AG20443 (cell line): ENCODE data around the gene DUSP23.

ENCODE experiments used
- DNase-seq: peaks from one replicate; pipeline ENCODE4 v3.0.0; 2012; ENCODE audit warnings: low spot score, mixed read lengths

DUSP23 gene

DNA sequence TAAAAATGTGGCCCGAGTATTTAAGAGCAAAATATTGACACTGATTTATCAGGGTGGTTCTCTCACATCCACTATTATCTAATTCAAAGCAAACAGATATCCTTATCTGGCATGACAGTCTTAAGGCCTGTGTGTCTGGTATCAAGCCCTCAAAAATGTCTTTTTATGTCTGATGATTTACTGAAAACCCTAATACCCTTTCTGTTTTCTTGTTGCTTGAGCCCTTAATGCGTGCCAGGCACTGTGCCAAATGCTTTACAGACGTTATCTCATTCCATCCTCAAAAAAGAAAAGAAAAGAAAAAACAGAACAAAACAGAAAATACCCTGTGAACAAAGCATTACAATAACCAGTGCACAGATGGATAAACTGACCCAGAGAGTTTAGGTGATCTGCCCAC, 5.7 kb downstream of the DUSP23 start:
- no peak for DNase-seq

DNA sequence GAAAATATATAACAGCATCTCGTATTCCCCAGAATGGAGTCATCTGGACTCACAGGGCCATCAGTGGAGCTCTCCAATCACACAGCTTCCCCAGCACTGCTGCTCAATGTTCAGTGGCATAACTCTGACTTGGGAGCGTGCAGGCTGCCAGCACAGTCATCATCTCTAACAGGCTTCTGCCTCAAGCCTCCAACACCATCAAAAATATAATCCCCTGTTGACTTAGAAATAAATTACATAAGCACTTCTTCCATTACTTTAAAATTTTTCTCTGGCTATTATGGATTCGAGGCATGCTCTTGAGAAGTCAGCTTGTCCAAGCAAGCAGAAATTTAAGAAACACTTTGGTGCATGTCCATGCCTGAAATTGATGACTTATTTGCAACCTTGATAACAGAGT, 6.2 kb downstream of the DUSP23 start:
- DNase-seq: peak; percentile 68

GRCh38 chr1:159790237-159790917, 9.6 kb downstream of the DUSP23 start:
- DNase-seq: peak; percentile 47

- DNase-seq: no peak
Observed at GRCh38 chr1:159791031-159791430, 10.3 kb downstream of the DUSP23 start.

DNA sequence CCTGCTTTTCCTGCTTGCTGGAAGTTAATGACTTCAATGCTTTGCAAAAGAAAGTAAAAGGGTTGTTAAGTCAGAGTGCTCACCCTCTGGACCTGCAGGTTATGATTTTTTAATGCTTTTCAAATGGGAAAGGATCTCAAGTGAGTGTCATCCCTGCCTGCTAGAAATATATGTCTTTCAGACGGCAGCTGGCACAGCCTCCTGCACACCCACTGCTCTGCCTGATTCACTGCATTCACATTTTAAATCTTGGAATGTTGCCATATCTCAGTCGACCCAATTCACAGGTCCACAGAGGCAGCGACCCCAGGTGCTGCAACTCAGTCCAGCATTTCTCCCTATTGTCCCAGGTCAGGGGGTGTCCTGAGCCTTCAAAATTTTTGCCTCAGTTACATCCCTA, 10.7 kb downstream of the DUSP23 start:
- DNase-seq: no peak

- DNase-seq: no peak
Observed at GRCh38 chr1:159795534-159795933, 14.8 kb downstream of the DUSP23 start.

GRCh38 chr1:159798893-159799292, 18.1 kb downstream of the DUSP23 start:
- DNase-seq: peak; percentile 86

- no peak for DNase-seq
Observed at GRCh38 chr1:159799446-159799985, 18.8 kb downstream of the DUSP23 start.

DNA sequence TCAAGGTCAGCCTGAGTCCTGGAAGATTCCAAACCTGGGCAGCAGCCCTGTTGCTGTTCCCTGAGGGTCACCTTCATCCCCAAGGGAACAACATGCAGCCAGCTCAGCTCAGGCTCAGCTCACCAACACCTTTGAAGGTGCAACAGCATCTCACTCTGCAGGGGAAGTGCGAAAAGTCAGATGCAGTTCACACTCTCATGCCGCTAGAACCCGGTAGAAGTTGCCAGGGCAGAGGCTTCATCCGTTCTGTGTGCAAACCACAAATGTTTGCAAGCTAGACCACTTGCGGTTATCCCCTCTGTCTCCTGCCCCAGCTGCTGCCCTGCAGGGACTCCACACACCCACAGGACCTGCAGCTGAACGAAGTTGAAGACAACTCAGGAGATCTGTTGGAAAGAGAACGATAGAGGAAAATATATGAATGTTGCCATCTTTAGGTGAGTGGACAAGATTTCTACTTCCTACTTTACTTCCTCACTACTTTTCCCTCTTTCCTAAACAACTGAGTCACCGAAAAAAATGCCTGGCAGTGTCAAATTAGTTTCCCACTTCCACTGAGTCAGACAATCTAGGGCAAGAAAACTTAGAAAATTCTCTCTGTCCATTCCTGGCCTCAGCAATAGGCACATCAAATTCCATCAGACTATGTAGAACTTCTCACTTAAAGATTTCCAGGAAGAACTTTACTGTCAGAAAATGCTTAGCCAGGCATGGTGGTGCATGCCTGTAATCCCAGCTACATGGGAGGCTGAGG, 19.6 kb downstream of the DUSP23 start:
- no peak for DNase-seq

DNA sequence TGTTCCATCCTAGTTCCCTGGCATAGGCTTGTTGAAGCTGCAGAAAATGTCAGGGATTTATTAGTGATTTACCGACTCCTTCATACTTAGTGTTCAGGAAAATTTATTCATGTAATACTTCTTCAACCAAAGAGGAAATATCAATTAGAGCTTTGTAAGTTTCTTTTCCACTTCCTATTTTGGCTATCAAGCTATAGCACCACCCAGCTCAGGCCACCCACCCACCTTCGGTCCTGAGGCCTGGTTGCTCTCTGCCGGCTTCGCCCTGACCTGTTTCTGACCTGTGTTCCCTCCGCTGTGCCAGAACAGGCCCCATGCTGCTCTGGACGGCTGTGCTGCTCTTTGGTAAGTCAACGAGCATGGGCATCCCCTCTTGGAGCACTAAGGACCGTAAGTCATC, 21.3 kb downstream of the DUSP23 start, which contains the start of gene FCRL6:
Gene FCRL6 (plus strand): TSS at position 250 of the 400 bp plus-strand sequence. CDS start 65 bp downstream, at position 315.
- no peak for DNase-seq

DNA sequence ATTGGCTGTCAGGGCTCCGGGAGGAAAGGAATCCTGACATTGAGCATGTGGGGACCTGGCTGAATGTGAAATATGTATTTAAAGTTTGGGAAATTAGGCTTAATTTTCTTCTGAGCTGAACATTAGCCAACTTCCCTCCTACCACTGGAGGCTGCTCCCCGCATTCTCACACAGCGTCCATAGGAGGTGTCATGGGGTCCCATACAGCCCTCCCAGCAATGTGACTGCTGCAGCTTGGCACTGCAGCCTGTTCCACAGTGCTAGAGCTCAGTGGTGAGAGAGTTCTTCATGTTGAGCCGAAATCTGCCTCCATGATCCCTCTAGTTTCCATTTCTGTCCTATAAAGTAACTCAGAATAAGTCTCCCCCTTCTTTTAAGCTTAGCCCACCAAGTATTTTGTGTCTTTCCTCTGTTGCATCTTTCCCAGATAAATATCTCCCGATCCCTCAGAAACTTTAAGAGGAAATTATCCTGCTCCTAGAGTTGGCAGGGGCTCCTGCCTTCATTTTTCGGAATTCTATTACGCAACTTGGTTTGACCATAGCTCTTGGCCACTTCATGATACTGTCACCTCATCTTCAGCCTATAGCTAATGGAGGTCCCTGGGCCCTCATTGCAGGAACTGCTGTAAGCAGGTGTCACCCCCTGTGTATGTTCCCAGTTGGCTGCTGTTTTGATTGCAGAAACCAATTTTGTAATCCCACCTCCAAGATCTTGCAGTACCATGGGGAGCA, 23.4 kb downstream of the DUSP23 start:
- no peak for DNase-seq

DNA sequence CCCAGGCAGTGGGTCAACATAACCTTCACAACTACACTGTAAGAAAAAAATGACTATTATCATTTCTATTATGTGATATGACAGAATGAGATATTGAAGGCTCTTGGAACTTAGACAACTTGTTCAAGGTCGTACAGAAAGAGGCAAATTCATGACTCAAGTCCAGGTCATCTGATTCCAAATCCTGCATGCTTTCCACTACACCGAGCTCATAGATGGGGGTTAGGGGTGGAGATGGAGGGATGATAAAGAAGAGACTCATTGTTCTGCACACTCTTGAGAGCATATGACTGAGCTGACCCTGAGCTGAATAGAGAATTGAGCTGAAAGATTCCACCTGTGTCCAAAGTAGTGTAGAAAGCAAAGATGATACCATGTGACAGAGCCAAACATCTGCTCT, 24.2 kb downstream of the DUSP23 start:
- DNase-seq: no peak

- DNase-seq: no peak
Observed at GRCh38 chr1:159815926-159816325, 35.2 kb downstream of the DUSP23 start.

DNA sequence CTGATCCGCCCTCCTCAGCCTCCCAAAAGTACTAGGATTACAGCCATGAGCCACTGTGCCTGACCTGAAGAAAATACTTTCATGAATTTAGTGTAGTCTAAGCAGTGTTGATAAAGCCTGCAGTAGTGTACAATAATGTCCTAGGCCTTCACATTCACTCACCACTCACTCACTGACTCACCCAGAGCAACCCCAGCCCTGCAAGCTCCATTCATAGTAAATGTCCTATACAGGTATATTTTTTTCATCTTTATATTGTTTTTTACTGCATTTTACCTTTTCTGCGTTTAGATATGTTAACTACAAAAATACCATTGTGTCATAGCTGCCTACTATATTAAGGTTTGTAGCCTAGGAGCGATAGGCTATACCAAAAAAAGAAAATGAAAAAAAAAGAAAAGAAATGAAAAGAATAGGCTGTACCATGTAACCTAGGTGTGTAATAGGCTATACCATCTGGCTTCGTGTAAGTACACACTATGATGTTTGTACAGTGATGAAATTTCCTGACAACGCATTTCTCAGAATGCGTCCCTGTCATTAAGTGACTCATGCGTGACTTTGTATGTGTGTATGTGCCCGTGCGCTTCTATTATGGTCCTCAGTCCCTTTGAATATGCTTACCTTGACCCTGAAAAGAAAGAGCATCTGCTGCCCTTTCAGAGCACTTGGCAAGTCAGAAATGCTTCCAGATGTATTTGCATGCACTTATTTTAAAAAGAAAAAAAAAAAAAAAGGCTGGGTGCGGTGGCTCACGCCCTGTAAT, 36.7 kb downstream of the DUSP23 start:
- no peak for DNase-seq

- DNase-seq: peak; percentile 70
Observed at GRCh38 chr1:159821171-159821867, 40.6 kb downstream of the DUSP23 start.

- no peak for DNase-seq
Observed at GRCh38 chr1:159823406-159823805, 42.6 kb downstream of the DUSP23 start.

DNA sequence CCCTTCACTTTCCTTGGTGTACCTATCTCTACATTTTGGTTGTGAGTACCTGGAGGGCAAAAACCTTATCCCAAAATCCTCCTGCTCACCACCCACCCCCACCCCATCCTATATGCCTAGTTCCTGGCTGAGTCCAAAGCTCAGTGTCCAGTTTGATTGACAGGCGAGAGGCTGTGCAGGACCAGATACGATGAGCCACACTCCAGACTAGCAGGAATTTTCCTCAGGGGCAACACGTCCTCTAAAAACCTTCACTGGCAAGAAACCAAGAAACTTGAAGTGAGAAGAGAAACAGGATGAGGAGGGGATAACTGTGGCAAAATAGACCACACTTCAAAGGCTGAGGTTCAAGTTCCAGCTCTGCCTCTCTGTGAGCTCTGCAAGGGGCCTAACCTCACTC, 44.8 kb downstream of the DUSP23 start:
- DNase-seq: no peak

DNA sequence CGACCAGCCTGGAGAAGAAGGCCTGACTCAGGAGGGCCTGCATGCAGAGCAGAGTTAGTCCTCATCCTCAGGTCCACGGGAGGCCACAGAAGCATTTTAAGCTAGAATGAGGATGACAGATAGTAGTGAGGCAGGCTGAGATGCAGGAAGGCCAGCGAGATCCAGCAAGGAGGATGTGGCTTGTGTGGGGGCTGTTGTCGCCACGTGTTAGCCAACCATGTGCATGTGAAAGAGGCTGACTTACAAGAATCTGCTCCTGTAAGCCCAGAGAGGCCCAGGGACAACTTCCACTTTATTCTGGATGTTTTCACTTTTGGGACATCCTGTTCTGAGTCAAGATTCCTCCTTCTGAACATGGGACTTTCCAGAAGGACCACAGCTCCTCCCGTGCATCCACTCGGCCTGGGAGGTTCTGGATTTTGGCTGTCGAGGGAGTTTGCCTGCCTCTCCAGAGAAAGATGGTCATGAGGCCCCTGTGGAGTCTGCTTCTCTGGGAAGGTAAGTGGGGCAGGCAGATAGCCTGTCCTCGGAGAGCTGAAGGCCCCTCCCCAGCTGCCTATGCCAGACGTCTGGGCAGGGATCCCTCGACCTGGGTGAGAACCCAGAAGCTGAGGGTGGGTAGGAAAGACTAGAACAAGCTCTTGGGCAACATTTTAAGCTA, 45.8 kb downstream of the DUSP23 start, which contains the start of gene SLAMF8:
Gene SLAMF8 (plus strand): TSS at position 433 of the 661 bp plus-strand sequence. CDS start 26 bp downstream, at position 459.
- DNase-seq: no peak

DNA sequence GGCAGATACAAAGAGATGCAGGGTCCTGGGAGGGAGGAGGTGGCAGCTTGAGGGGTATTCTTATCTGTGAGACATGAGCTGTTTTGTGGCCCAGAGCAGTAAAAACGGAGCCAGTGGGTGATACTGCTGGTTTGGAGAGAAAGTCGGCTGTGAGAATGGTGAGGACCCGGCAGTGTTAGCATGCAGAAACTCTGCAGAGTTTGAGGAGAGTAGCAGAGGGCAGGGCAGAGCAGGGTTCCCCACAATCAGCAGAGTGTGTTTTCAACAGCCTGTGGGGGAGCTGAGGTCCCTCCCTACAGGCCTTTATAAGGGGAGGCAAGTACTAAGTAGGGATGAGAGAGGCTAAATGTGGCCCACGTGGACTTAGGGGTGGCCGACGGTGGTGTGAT, 46.3 kb downstream of the DUSP23 start:
- no peak for DNase-seq

DNA sequence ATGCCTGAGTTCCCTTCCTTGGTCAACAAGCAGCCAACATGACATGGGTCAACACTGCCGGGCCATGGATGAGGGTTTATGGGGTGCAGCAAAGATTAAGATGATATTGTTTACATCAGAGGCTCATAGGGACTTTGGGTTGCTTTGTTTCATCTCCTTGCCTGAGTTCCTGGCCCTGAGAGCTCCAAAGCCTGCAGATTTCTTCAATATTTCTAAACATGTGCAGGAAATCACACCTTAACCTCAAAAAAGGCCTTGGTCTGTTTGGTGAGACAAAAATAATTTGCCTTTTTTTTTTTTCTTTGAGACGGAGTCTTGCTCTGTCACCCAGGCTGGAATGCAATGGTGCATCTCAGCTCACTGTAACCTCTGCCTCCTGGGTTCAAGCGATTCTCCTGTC, 46.8 kb downstream of the DUSP23 start:
- no peak for DNase-seq

GRCh38 chr1:159828176-159828575, 47.4 kb downstream of the DUSP23 start:
- DNase-seq: no peak
